Liver (tissue), 9 donors: ENCODE results near the gene SLC11A1. TPM values are rescaled to one million over a fixed set of nuclear protein-coding genes. Genes with fewer than 3 reads are reported as not detected.
A peak's percentile ranks its signal among the peaks of the same experiment; 100 is the strongest.

Source experiments
- DNase-seq: peaks from one replicate; pipeline ENCODE4 v3.0.0-alpha.2; 2017; ENCODE audit warnings: low spot score
- H3K27ac ChIP-seq, 2 donors: one replicate each; pipeline ENCODE4 v1.7.0; 2013; ENCODE audit warnings: inconsistent platforms in 2 of 2, low read length in 2 of 2, control low read depth in 1 of 2, low read depth in 1 of 2, mild to moderate bottlenecking in 1 of 2
- H3K27me3 ChIP-seq, 4 donors: one replicate each; pipeline versions ENCODE4 v1.6.1 to v1.7.0; 2013; ENCODE audit warnings: low read length in 3 of 4, inconsistent platforms in 1 of 4, mild to moderate bottlenecking in 1 of 4, moderate library complexity in 1 of 4; ENCODE audit not compliant: control insufficient read depth in 4 of 4, insufficient read depth in 4 of 4
- H3K36me3 ChIP-seq, 4 donors: one replicate each; pipeline versions ENCODE4 v1.6.1 to v1.7.0; 2013; ENCODE audit warnings: low read length in 3 of 4, mild to moderate bottlenecking in 3 of 4, low read depth in 1 of 4, moderate library complexity in 1 of 4; ENCODE audit not compliant: control insufficient read depth in 4 of 4, insufficient read depth in 3 of 4
- H3K4me1 ChIP-seq, 4 donors: one replicate each; pipeline versions ENCODE4 v1.6.1 to v1.7.0; 2013; ENCODE audit warnings: low read length in 3 of 4, mild to moderate bottlenecking in 3 of 4, moderate library complexity in 1 of 4; ENCODE audit not compliant: control insufficient read depth in 4 of 4, insufficient read depth in 4 of 4
- H3K4me3 ChIP-seq, 3 donors: one replicate each; pipeline versions ENCODE4 v1.6.1 to v1.7.0; 2013; ENCODE audit warnings: low read length in 3 of 3, control low read depth in 1 of 3, low read depth in 1 of 3, mild to moderate bottlenecking in 1 of 3
- H3K9ac ChIP-seq, 2 donors: one replicate each; pipeline ENCODE4 v1.7.0; 2013; ENCODE audit warnings: low read length in 2 of 2, mild to moderate bottlenecking in 2 of 2, moderate library complexity in 2 of 2, control low read depth in 1 of 2, low read depth in 1 of 2
- H3K9me3 ChIP-seq, 4 donors: one replicate each; pipeline versions ENCODE4 v1.6.1 to v1.7.0; 2013; ENCODE audit warnings: low read length in 3 of 4; ENCODE audit not compliant: control insufficient read depth in 4 of 4
- EGR1 ChIP-seq, 2 donors: IDR thresholded peaks; 2 replicates each; pipeline ENCODE4 v1.6.1; 2016 to 2018; ENCODE audit warnings: antibody characterized with exemption in 2 of 2, low read depth in 2 of 2
- FOXA1 ChIP-seq: IDR thresholded peaks from 2 replicates; pipeline ENCODE4 v1.6.1; 2016; ENCODE audit warnings: antibody characterized with exemption
- FOXA2 ChIP-seq: IDR thresholded peaks from 2 replicates; pipeline ENCODE4 v1.6.1; 2016; ENCODE audit warnings: antibody characterized with exemption
- GABPA ChIP-seq, 2 donors: IDR thresholded peaks in 1 of 2; conservative IDR thresholded peaks in 1 of 2; 2 replicates each; pipeline ENCODE4 v1.6.1; 2016; ENCODE audit warnings: antibody characterized with exemption in 2 of 2, mild to moderate bottlenecking in 1 of 2, moderate library complexity in 1 of 2
- HNF4A ChIP-seq, 2 donors: conservative IDR thresholded peaks; 2 replicates each; pipeline ENCODE4 v1.6.1; 2016; ENCODE audit warnings: antibody characterized with exemption in 2 of 2, mild to moderate bottlenecking in 2 of 2
- HNF4G ChIP-seq: IDR thresholded peaks from 2 replicates; pipeline ENCODE4 v1.6.1; 2016; ENCODE audit warnings: antibody characterized with exemption
- JUND ChIP-seq, 2 donors: IDR thresholded peaks; 2 replicates each; pipeline ENCODE4 v1.6.1; 2016; ENCODE audit warnings: antibody characterized with exemption in 2 of 2
- NR2F2 ChIP-seq: IDR thresholded peaks from 2 replicates; pipeline ENCODE4 v1.6.1; 2016; ENCODE audit warnings: antibody characterized with exemption
- RAD21 ChIP-seq, 2 donors: IDR thresholded peaks; 2 replicates each; pipeline ENCODE4 v1.6.1; 2016; ENCODE audit warnings: antibody characterized with exemption in 2 of 2, mild to moderate bottlenecking in 2 of 2
- RXRA ChIP-seq, 2 donors: IDR thresholded peaks; 2 replicates each; pipeline ENCODE4 v1.6.1; 2017 to 2018; ENCODE audit warnings: antibody characterized with exemption in 2 of 2, mild to moderate bottlenecking in 1 of 2
- SP1 ChIP-seq: IDR thresholded peaks from 2 replicates; pipeline ENCODE4 v1.6.1; 2018; ENCODE audit warnings: antibody characterized with exemption, mild to moderate bottlenecking
- TAF1 ChIP-seq: conservative IDR thresholded peaks from 2 replicates; pipeline ENCODE4 v1.6.1; 2016; ENCODE audit warnings: antibody characterized with exemption, mild to moderate bottlenecking
- YY1 ChIP-seq: IDR thresholded peaks from 2 replicates; pipeline ENCODE4 v1.6.1; 2016; ENCODE audit warnings: antibody characterized with exemption, mild to moderate bottlenecking
- WGBS: extraction: QIAGEN DNeasy Blood & Tissue Kit; methylation state at CpG from one replicate; pipeline ENCODE4 v1.1.7; 2013; 5-methylcytosine and 5-hydroxymethylcytosine counted together
- polyA plus RNA-seq, 2 donors: library from polyadenylated mRNA; stranded (reverse) in 1 of 2; unstranded in 1 of 2; fragments of 200-250 nt in 1 of 2; fragments of >200 nt in 1 of 2; fragmentation: Nextera tagmentation in 1 of 2; extraction: Ambion mirVana in 1 of 2; gene quantifications; one replicate each; pipeline versions ENCODE4 v1.2.1 to v1.2.3, GENCODE V29; 2013 to 2015
- total RNA-seq, 2 donors: library from RNA; depleted of rRNA; stranded (reverse); fragments of >200 nt; gene quantifications; one replicate each; pipeline ENCODE4 v1.2.3, GENCODE V29; 2014
- TF ChIP-seq, protein P1 (sequence below): IDR thresholded peaks from 2 replicates; pipeline ENCODE4 v1.6.1; 2016; ENCODE audit warnings: antibody characterized with exemption
- TF ChIP-seq, protein P2 (sequence below): fragments of 150-350 bp; IDR thresholded peaks from 2 replicates; pipeline ENCODE4 v1.5.1; 2017; ENCODE audit warnings: improper control_type of control experiment, low read depth, low read length; ENCODE audit not compliant: missing input control
- TF ChIP-seq, protein P3 (sequence below): IDR thresholded peaks from 2 replicates; pipeline ENCODE4 v1.6.1; 2016; ENCODE audit warnings: antibody characterized with exemption, mild to moderate bottlenecking
- TF ChIP-seq, protein P4 (sequence below): IDR thresholded peaks from 2 replicates; pipeline ENCODE4 v1.6.1; 2016; ENCODE audit warnings: antibody characterized with exemption
- TF ChIP-seq, protein P5 (sequence below): IDR thresholded peaks from 2 replicates; pipeline ENCODE4 v1.6.1; 2016; ENCODE audit warnings: antibody characterized with exemption
- donor health status: healthy.
- donor health status: healthy.
- donor health status: healthy.
- donor health status: healthy.
- donor health status: healthy.

The SLC11A1 gene
- total and polyA plus RNA-seq, 4 donors, result 1.4 to 23.0 (median 3.2) TPM

DNA sequence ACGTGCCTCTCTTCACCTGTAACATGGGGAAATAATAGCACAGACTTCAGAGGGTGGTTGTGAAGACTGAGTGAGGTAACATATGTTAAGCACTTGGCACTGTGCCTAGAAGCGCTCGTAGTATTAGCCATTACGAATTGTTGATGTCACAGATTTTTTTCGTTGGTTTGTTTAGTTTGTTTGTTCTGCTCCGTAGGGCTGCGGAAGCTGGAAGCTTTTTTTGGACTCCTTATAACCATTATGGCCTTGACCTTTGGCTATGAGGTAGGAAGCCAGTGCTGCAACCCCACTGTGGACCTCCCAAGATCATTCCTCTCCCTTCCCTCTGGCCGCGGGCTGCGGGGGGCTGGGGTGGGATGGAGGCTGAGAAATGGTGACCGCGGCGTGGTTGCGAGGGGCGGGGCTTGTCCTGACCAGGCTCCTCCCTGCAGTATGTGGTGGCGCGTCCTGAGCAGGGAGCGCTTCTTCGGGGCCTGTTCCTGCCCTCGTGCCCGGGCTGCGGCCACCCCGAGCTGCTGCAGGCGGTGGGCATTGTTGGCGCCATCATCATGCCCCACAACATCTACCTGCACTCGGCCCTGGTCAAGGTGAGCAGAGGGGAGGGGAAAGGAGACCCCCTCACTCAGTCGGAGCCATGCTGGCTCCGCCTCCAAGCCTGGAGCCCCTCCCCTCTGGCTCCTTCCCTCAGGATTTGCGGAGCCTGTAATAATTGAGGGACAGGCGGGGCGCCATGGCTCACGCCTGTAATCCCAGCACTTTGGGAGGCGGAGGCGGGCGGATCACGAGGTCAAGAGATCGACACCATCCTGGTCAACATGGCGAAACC is 5.5 kb downstream of the SLC11A1 start:
- no peaks in the 10 kb centered on the region for H3K9me3 ChIP-seq
- peak; percentile 60 for DNase-seq
- TF ChIP-seq EGR1 (IDR thresholded peaks at IDR 0.05; ENCODE audit: low read depth in 2 of 2), result no peak
- no peak for TF ChIP-seq RXRA (IDR thresholded peaks at IDR 0.05)
- no peak for TF ChIP-seq FOXA2
- TF ChIP-seq, protein P1, sequence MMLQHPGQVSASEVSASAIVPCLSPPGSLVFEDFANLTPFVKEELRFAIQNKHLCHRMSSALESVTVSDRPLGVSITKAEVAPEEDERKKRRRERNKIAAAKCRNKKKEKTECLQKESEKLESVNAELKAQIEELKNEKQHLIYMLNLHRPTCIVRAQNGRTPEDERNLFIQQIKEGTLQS, result no peak
- no peak for TF ChIP-seq FOXA1
- TF ChIP-seq, protein P2, sequence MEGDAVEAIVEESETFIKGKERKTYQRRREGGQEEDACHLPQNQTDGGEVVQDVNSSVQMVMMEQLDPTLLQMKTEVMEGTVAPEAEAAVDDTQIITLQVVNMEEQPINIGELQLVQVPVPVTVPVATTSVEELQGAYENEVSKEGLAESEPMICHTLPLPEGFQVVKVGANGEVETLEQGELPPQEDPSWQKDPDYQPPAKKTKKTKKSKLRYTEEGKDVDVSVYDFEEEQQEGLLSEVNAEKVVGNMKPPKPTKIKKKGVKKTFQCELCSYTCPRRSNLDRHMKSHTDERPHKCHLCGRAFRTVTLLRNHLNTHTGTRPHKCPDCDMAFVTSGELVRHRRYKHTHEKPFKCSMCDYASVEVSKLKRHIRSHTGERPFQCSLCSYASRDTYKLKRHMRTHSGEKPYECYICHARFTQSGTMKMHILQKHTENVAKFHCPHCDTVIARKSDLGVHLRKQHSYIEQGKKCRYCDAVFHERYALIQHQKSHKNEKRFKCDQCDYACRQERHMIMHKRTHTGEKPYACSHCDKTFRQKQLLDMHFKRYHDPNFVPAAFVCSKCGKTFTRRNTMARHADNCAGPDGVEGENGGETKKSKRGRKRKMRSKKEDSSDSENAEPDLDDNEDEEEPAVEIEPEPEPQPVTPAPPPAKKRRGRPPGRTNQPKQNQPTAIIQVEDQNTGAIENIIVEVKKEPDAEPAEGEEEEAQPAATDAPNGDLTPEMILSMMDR, result no peak
- TF ChIP-seq RAD21 (IDR thresholded peaks at IDR 0.05), result no peak
- TF ChIP-seq NR2F2, result peak; percentile 33
- no peak for TF ChIP-seq YY1
- TF ChIP-seq HNF4G, result no peak
- TF ChIP-seq TAF1, result no peak
- TF ChIP-seq, protein P3, sequence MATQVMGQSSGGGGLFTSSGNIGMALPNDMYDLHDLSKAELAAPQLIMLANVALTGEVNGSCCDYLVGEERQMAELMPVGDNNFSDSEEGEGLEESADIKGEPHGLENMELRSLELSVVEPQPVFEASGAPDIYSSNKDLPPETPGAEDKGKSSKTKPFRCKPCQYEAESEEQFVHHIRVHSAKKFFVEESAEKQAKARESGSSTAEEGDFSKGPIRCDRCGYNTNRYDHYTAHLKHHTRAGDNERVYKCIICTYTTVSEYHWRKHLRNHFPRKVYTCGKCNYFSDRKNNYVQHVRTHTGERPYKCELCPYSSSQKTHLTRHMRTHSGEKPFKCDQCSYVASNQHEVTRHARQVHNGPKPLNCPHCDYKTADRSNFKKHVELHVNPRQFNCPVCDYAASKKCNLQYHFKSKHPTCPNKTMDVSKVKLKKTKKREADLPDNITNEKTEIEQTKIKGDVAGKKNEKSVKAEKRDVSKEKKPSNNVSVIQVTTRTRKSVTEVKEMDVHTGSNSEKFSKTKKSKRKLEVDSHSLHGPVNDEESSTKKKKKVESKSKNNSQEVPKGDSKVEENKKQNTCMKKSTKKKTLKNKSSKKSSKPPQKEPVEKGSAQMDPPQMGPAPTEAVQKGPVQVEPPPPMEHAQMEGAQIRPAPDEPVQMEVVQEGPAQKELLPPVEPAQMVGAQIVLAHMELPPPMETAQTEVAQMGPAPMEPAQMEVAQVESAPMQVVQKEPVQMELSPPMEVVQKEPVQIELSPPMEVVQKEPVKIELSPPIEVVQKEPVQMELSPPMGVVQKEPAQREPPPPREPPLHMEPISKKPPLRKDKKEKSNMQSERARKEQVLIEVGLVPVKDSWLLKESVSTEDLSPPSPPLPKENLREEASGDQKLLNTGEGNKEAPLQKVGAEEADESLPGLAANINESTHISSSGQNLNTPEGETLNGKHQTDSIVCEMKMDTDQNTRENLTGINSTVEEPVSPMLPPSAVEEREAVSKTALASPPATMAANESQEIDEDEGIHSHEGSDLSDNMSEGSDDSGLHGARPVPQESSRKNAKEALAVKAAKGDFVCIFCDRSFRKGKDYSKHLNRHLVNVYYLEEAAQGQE, result no peak
- TF ChIP-seq JUND (IDR thresholded peaks at IDR 0.05), result no peak
- TF ChIP-seq HNF4A (conservative IDR thresholded peaks at IDR 0.05), result peak in 1 of 2 donors; percentile 14
- TF ChIP-seq SP1, result no peak
- TF ChIP-seq, protein P4, sequence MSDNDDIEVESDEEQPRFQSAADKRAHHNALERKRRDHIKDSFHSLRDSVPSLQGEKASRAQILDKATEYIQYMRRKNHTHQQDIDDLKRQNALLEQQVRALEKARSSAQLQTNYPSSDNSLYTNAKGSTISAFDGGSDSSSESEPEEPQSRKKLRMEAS, result no peak
- TF ChIP-seq GABPA (IDR thresholded peaks at IDR 0.05 in 1 of 2, conservative IDR thresholded peaks at IDR 0.05 in 1 of 2), result no peak
- TF ChIP-seq, protein P5, sequence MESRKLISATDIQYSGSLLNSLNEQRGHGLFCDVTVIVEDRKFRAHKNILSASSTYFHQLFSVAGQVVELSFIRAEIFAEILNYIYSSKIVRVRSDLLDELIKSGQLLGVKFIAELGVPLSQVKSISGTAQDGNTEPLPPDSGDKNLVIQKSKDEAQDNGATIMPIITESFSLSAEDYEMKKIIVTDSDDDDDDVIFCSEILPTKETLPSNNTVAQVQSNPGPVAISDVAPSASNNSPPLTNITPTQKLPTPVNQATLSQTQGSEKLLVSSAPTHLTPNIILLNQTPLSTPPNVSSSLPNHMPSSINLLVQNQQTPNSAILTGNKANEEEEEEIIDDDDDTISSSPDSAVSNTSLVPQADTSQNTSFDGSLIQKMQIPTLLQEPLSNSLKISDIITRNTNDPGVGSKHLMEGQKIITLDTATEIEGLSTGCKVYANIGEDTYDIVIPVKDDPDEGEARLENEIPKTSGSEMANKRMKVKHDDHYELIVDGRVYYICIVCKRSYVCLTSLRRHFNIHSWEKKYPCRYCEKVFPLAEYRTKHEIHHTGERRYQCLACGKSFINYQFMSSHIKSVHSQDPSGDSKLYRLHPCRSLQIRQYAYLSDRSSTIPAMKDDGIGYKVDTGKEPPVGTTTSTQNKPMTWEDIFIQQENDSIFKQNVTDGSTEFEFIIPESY, result no peak
- peaks cover 0 to 10% (median 4%) of the 10 kb centered on the region in 4 donors for H3K4me1 ChIP-seq
- H3K9ac ChIP-seq, result peak overlapping the region in 1 of 2 donors; percentile 26
- peak overlapping the region; percentile 23 to 43 for H3K27ac ChIP-seq
- H3K4me3 ChIP-seq, result peak overlapping the region in 2 of 3 donors; percentile 39 to 51
- H3K27me3 ChIP-seq, result no peaks in the 10 kb centered on the region
- WGBS, result 20% methylated on average over 38 of the region's 38 CpGs
- H3K36me3 ChIP-seq, result no peaks in the 10 kb centered on the region
